ENCODE data around the gene TSTD1. TPM values are rescaled to one million over a fixed set of nuclear protein-coding genes. Genes with fewer than 3 reads are reported as not detected.

TSTD1 gene
- total RNA-seq, 4 donors from 2014 or later: 15.7 to 46.9 (median 37.4) TPM

DNA sequence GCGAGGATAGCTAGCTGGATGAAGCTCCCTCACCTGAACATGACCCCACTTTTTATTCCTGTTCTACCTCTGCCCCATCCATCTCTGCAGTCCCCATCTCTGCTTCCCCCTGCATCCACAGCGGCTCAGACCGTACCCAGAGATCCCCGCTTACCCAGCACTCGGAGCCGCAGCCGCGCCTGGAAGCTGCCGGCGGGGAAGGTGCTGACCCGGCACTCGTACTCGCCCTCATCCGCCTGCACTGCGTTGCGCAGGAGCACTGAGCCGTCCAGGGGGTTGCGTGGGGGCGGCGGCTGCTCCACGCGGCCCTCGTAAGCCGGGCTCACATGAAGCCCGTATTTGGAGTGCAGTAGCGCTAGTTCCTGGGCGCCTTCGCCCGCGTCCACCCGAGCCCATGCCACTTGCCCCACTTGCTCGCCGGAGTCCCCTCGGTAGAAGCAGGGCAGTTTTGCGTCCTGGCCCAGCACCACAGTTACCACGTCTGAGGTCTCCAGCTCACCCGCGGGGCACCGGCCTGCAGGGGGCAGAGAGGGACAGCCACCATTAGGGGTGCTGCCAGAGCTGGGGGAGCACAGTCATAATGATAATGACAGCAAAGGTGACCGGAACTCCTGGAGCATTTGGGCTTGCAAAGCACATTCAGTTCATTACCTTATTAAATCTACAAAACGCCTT is 40.8 kb upstream of the TSTD1 start:
- TF ChIP-seq POLR2A (IDR thresholded peaks at IDR 0.05) (no peak), EP300 (IDR thresholded peaks at IDR 0.05) (no peak)
- TF ChIP-seq, protein P1, sequence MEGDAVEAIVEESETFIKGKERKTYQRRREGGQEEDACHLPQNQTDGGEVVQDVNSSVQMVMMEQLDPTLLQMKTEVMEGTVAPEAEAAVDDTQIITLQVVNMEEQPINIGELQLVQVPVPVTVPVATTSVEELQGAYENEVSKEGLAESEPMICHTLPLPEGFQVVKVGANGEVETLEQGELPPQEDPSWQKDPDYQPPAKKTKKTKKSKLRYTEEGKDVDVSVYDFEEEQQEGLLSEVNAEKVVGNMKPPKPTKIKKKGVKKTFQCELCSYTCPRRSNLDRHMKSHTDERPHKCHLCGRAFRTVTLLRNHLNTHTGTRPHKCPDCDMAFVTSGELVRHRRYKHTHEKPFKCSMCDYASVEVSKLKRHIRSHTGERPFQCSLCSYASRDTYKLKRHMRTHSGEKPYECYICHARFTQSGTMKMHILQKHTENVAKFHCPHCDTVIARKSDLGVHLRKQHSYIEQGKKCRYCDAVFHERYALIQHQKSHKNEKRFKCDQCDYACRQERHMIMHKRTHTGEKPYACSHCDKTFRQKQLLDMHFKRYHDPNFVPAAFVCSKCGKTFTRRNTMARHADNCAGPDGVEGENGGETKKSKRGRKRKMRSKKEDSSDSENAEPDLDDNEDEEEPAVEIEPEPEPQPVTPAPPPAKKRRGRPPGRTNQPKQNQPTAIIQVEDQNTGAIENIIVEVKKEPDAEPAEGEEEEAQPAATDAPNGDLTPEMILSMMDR (IDR thresholded peaks at IDR 0.05): no peak
- Histone ChIP-seq H3K27ac (no peak overlapping the region), H3K9me3 (no peaks in the 10 kb centered on the region), H3K4me3 (no peak overlapping the region), H3K27me3 (no peaks in the 10 kb centered on the region), H3K4me1 (no peaks in the 10 kb centered on the region), H3K36me3 (no peaks in the 10 kb centered on the region)
- 55 to 72% methylated on average over 19 to 41 of the region's 41 CpGs for WGBS, 2 donors
- DNase-seq (ENCODE audit: low spot score in 2 of 2): no peak

GRCh38 chr1:161077426-161077825 is 38.7 kb upstream of the TSTD1 start:
- Histone ChIP-seq H3K36me3 (no peaks in the 10 kb centered on the region), H3K27ac (no peak overlapping the region), H3K4me3 (no peak overlapping the region), H3K4me1 (no peaks in the 10 kb centered on the region), H3K9me3 (no peaks in the 10 kb centered on the region), H3K27me3 (no peaks in the 10 kb centered on the region)
- no peak for DNase-seq (ENCODE audit: low spot score in 2 of 2)
- TF ChIP-seq, protein P1 (IDR thresholded peaks at IDR 0.05): no peak
- no peak for TF ChIP-seq POLR2A (IDR thresholded peaks at IDR 0.05)
- TF ChIP-seq EP300 (IDR thresholded peaks at IDR 0.05): no peak
- 55 to 76% methylated on average over 3 to 9 of the region's 9 CpGs for WGBS, 2 donors

DNA sequence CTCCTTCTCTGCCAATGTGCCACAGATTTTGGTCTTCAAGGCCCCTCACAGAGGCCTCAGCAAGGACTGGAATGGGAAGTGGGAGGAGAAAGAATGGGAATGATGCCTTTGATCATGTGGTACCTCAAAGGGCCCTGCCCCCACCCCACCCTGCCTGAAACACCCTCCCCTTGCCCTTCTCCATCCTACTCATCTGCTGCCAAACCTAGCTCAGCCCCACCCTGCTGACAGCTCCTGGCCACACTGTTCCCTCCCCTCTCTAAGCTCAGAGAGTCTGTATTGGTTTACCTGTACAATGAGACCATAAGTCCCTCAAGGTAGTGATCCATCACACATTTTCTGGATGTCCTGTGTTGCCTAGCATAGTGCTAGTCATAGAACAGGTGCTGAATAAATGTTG is 37.6 kb upstream of the TSTD1 start:
- H3K36me3 ChIP-seq: no peaks in the 10 kb centered on the region
- no peak overlapping the region for H3K4me3 ChIP-seq
- no peaks in the 10 kb centered on the region for H3K27me3 ChIP-seq
- no peak overlapping the region for H3K27ac ChIP-seq
- H3K4me1 ChIP-seq: no peaks in the 10 kb centered on the region
- TF ChIP-seq, protein P1 (IDR thresholded peaks at IDR 0.05): no peak
- no peak for TF ChIP-seq POLR2A (IDR thresholded peaks at IDR 0.05)
- TF ChIP-seq EP300 (IDR thresholded peaks at IDR 0.05): no peak
- DNase-seq (ENCODE audit: low spot score in 2 of 2): no peak
- H3K9me3 ChIP-seq: no peaks in the 10 kb centered on the region

DNA sequence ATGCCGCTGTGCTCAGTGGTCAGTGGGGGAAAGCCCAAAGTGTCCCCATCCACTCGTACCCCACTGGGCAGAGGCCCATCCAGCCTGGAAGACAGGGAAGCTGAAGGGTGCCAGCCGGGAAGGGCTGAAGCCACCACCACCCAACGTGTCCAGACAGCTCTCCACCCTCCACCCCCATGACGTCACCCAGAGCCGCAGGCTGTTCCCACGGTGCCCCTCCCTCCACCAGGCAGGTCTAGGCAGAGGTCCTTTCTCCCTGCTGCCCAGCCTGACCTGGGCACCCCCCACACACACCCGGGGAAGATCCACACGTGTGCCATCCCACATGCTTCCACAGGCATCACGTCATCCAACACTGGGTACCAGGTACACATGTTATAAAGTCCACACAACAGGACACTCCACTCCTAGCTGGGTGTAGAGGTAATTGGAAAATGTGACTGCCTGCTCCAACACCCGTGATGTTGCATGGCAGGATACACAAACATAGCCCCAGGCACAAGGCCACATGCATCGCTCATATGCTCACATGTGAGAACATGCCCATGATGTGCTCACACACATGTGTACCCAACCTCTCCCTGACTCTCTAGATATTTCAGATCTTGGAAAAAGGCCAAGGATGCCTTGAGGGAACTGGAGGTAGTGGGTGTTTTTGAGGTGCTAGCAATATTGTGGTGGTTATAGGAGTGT is 36.1 kb upstream of the TSTD1 start:
- no peak for DNase-seq (ENCODE audit: low spot score in 2 of 2)
- H3K36me3 ChIP-seq: no peaks in the 10 kb centered on the region
- no peaks in the 10 kb centered on the region for H3K27me3 ChIP-seq

GRCh38 chr1:161073474-161074121 is 34.8 kb upstream of the TSTD1 start:
- no peak for DNase-seq (ENCODE audit: low spot score in 2 of 2)
- WGBS, 2 donors: 58 to 70% methylated on average over 4 to 7 of the region's 7 CpGs
- Histone ChIP-seq H3K9me3 (no peaks in the 10 kb centered on the region), H3K27ac (no peak overlapping the region), H3K36me3 (no peaks in the 10 kb centered on the region), H3K27me3 (no peaks in the 10 kb centered on the region), H3K4me1 (no peaks in the 10 kb centered on the region), H3K4me3 (no peak overlapping the region)
- TF ChIP-seq POLR2A (IDR thresholded peaks at IDR 0.05): no peak
- TF ChIP-seq, protein P1 (IDR thresholded peaks at IDR 0.05): no peak
- no peak for TF ChIP-seq EP300 (IDR thresholded peaks at IDR 0.05)

More for the DNA sequence above, 36.1 kb upstream of the TSTD1 start:
- Histone ChIP-seq H3K9me3 (no peaks in the 10 kb centered on the region), H3K4me3 (no peak overlapping the region), H3K4me1 (no peaks in the 10 kb centered on the region), H3K27ac (no peak overlapping the region)
- WGBS, 2 donors: 77 to 91% methylated on average over 7 to 12 of the region's 12 CpGs
- no peak for TF ChIP-seq POLR2A (IDR thresholded peaks at IDR 0.05)
- TF ChIP-seq EP300 (IDR thresholded peaks at IDR 0.05): no peak
